Fibroblast of skin of back (primary cell): Measurements from ENCODE around the gene NELL1.
"Not testable (repeated sequence)": the region's sequence is repeated elsewhere in the genome, so short reads cannot be mapped to it uniquely, and the experiment has no call there.

Source experiments
- DNase-seq: peaks from one replicate; pipeline ENCODE4 v3.0.0-alpha.2; 2013

NELL1 gene

DNA sequence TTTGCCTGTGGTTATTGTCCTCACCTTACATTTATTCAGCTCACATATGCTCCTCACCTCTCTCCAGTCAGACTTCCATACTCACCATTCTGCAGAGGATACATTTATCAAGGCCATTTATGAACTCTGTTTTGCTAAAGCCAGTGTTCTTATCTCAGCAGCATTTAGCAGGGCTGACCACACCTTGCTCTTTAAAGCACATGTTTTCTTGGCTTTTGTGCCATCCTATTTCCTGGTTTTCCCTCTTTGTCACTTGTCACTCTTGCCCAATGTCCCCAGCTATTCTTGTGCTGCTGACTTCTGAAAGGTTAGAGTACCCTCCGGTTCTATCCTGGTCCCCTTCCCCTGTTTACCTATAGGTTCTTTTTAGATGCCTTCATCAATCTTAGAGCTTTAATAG is 446.6 kb downstream of the NELL1 start:
- no peak for DNase-seq

DNA sequence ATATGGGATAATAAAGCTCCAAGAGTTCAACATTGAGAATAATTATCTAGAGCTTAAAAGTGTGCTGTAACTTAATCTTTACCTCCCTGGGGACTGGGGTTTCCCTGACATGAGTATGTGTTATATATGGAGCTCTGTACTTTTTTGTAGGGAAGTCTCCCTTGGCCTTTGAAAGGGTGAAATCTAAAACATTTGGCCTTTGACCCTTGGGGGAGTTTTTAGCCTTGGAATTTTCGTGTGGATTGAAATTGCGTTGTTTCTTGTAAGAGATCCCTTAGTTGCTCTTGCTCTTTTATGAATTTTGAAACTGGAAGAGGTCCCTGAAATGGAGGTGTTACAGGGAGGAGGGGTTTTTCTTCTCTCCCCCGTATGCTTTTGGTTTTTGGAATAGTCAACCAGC is 450.0 kb downstream of the NELL1 start:
- DNase-seq = no peak

DNA sequence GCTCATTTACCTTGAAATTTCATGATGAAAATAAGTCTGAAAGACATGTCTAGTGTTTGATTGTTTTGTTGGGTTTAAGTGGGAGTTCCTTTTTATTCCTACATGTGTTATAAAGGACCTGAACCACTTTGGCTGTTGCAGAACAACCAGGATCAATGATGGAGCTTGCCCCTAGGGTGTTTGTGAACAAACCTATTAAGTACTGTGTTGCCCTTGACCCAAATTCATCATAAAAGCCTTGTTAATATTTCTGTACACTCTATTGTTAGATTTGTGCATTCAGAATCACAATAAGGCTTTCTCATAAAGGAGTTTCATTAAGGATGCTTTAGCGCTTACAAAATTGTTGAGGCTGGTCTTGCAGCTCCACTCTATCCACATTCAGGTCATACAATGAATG is 452.6 kb downstream of the NELL1 start:
- DNase-seq = no peak

DNA sequence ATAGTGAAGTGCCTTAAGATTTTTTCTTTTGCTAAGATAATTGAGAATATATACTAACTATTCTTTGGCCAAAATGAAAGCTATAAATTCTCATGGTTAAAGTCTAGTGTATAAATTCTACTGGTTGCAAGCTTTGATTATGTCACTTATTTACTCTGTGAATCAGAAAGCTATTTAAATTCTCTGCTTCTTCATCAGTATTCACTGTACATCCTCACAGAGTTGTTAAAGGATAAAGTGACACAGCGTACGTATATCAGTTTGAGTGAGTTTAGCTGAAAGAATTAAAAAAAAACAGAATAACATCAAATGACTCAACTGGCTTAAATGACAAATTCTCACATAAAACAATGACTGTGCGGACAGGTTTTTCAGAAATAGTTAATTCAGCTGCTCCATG is 453.1 kb downstream of the NELL1 start:
- no peak for DNase-seq

DNA sequence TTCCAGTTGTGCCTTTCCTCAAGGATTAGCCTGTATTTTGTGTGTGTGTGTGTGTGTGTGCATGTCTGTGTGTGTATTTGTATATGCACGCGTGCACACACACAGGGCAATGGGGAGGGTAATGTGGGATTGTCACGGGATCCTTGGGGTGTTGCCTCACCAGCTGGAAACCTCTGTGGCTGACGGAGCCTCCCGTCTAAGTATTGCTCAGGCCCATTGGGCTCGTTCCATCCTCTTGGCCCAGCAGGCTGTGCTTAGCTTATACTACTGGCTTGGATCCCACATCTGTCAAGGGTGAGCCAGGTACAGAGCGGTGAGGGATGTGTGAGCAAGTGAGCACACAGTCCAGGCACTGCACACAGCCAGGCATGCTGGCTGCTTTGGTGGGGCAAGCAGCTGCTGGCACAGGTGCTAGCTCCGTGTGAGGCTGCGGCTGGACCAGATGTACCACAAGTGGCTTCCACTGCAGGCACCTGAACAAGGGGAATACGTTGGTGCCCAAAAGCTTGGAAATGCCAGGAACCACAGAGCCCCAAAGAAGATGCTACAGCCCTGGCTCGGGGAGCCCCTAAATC is 462.8 kb downstream of the NELL1 start:
- DNase-seq = no peak

DNA sequence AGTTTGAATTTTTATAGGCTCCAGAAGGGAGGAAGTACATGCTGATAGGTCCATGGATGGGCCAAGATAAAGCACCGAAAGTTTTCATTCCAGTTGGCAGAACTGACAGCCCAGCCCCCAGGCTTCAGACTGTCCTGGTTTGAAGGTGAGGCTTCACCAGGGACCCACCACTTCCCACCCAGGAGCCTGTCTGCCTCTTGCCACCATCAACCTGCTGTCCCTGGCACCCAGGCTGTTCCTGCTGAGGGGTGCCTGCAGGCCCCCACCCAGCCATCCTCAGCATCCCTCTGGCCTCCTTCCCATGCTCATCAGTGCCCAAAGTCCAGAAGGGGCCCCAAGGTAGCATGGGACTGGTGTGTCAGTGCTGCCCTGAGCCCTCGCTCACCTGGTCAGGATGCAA is 463.9 kb downstream of the NELL1 start:
- no peak for DNase-seq

DNA sequence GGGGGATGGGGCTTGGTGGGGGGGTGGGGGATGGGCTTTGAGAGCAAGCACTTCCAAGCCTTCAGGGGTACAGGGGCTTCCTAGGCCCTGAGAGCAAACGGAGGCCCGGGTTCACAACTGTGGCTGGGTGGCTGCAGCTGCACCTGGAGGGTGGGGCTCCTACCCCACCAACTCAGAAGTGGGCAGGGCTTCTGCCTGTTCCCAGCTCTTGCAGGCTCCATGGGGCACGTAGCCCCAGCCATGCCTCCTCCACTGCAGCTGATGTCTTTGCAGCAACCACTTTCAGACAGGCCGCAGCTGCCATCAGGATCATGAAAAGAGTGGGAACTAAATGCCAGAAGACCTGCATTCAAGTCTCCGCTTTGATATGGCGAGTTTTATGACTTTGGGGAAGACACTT is 464.3 kb downstream of the NELL1 start:
- no peak for DNase-seq

DNA sequence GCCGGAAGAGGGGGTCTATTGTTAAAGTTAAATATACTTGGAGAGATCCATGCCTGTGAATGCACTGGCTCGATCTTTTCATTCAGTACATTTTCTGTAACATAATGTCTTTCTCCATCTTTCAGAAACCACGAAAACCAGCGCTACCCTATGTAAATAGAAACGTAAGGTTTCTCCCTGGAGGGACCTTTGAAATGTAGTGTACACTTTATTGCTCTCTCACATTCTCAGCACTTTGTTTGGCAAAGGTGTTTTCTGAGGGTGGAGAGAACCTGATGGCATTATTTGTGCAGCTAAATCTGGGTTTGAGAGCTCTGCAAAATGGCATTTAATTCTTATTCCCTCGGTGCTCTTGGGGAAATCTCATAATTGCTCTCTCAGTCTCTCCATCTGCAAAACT is 468.4 kb downstream of the NELL1 start:
- DNase-seq = no peak

DNA sequence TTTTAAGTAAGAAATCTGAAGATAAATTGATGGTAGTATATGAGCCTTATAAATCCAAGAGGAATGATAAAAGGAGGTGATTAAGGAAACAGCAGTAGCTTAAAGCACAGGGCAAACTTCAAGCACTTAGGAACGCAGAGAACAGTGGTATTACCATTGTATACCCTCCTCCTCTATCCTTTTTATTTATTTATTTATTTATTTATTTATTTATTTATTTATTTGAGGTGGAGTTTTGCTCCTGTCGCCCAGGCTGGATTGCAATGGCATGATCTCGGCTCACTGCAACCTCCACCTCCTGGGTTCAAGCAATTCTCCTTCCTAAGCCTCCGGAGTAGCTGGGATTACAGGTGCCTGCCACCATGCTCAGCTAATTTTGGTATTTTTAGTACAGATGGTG is 472.2 kb downstream of the NELL1 start:
- not testable (repeated sequence) for DNase-seq

DNA sequence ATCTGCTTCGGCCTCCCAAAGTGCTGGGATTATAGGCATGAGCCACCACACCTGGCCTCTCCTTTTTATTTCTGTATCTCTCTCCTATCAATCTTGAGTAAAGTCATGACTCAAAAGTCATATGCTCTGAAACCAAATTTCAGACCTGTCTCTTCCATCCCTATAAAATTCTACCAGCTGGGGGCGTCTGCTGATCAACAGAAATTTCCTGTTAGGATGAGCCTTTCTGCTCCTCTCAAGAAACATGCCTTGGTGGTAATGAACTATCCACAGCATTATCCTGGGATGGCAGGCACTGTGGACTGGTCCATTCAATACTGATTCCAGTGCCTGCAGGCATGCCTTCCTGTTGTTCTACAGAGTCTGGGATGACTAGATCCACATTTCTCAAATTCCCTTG is 472.6 kb downstream of the NELL1 start:
- DNase-seq = no peak

DNA sequence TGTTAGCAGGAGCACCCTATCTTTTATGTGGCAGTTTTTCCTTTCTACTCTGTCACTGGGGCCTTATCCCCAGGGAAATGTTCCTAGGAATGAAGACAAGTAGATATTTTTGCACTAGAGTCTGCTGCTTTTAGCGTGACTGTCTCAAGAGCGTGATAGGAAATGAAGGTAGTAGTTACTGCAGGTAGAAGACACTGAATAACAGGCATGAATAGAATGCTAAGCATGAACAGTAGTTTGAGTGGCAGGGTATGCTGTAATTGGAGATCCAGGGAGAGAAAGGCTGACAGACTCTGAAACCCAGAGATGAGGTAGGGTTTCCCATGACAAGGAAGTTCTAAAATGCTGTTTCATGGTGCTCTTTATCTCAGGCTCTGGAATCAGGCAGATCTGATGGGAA is 475.1 kb downstream of the NELL1 start:
- no peak for DNase-seq

DNA sequence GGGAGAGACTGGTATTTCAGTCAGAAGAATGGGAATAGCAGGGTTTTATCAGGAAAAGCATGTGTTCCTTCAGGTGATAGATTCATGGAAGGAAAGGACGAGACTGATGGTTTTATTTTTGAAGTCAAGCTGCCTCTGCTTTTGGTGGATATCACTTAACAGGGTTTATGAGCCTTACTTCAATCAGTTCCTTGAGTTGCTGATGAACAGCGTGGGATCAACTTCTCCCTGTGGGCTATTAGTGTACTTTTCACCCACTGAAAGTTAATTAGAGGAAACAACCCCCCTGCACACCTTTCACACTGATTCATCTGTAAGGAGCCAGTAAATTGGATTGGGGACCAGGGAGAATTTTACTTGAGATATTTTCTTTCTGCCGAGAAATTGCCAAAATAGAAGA is 479.0 kb downstream of the NELL1 start:
- no peak for DNase-seq

DNA sequence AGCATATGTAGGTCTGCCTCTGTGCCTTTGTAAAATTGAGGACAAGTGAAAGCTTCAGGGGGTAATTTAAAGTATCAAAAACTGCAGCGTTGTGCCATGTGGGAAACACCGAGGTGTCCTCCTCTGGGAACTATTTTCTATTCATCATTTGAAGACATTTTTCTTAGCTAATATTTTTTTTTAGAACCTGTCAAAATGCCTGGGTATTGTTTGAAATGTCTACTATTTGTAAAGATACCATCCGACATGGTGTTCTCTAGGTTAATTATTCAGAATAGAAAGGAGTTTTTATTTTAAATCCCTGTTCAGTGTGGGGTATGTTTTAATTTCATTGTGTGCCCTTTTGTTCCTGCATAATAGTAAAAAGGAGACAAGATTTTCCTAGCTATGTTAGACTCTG is 490.8 kb downstream of the NELL1 start:
- DNase-seq = no peak

DNA sequence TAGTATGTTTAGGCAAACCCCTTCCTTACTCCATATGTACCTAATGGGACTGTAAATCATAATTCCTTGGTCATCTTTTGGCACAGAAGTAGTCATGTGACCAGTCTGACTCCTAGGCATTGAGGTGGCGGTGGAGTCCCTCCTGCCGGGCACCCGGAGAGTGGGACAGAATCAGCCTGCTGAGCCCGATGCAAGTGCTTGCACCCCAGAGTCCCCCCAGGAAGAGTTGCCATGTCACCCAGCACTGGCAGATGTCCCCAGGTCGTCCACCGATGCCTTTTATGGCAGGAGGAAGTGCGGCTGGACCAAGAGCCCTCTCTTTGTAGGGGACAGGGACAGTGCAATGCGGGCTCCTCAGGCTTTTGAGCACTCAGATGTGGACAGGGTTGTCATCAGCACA is 500.3 kb downstream of the NELL1 start:
- DNase-seq = no peak

DNA sequence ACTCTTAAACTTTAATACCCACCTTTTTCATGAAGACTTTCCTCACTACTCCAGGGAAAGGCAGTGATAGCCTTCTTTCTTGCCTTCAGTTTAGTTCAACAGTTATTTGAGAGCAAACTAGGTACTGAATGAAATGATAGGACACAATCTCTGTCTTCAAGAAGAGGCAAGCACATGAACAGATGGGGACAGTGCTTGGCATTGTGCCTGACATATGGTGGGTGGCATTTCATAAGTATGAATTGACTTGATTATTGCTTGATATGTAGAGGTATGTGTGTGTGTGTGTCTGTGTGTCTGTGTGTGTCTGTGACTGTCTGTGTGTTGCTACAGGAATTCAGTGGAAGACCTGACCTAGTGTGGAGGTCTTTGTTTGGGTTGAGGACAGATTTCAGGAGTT is 504.1 kb downstream of the NELL1 start:
- DNase-seq = no peak

DNA sequence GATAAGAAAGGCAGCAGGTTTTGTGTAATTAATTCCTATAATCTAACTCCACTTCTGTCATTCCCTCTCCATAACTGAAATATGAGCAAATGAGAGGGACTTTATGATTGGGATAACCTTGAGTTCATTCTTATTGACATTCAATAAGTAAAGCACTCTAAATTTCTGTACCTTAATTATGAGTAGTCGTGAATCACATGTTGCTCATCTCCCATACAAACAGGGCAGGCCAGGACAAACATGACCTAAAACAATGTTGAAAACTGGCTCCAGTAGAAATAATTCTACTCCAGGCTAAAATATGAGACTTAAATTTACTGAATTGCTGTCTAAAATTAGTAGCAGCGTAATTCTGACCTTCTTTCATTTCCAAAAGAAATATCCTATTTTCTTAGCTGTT is 505.4 kb downstream of the NELL1 start:
- DNase-seq = no peak

DNA sequence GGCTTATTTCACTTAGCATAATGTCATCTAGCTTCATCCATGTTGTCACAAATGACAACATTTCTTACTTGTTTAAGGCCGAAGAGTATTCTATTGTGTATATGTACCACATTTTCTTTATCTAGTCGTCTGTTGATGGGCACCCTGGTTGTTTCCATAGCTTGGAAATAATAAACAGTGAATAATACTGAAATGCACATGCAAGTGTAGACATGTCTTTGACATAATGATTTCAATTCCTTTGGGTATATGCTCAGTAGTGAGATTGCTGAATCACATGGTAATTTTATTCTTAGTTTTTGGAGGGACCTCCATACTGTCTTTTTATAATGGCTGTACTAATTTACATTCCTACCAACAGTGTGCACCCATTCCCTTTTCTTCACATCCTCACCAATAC is 508.0 kb downstream of the NELL1 start:
- DNase-seq = no peak

DNA sequence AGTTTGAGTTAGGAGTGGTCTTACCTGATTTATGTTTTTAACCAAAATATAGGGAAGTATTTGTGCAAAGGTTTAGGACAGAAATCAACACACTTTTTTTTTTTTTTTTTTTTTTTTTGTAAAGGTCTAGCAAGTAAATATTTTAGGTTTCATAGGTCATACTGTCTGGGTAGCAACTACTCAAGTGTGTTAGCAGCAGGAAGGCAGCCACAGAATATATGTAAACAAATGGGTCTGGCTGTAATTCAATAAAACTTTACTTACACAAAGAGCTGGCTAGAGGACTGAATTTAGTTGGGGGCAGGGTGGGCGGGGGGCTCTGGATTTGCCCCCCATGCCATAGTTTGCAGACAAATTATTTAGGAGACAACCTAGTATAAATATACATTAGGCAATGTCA is 510.4 kb downstream of the NELL1 start:
- DNase-seq = no peak

DNA sequence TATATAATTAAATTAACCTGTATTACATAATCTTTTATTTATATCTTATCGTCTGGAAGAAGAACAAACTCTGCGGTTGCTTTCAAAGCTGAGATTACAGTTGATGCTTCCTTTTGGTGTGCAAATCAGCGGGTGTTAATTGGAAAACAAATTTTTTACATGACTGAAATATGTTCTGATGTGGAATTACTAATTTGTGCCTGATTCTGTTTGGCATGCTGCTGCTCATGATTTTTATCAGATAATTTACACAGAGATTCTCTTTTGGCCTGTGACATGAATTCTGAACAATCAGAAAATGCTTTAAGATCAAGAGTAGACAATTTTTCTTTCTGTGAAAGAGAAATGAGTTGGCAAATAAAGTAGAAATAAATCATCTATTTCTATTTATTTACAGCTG is 510.8 kb downstream of the NELL1 start:
- no peak for DNase-seq

DNA sequence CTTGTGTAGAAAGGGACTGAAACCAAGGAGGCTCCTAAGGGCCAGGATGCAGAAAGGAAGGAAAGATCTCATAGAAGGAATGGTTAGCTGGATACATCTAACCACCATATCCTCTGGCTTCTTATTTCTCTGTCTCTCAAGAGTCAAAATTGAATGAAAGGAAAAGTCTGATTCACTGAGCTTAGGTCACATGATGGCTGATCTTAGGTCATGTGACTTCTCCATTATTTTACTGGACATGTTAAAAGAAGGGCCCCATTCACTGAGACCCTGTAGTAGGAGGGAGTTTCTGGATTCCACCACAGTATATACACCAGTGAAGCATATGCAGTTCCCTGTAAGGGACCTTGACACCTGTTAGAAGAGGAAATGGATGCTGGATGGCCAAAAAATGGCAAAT is 516.6 kb downstream of the NELL1 start:
- DNase-seq = no peak

DNA sequence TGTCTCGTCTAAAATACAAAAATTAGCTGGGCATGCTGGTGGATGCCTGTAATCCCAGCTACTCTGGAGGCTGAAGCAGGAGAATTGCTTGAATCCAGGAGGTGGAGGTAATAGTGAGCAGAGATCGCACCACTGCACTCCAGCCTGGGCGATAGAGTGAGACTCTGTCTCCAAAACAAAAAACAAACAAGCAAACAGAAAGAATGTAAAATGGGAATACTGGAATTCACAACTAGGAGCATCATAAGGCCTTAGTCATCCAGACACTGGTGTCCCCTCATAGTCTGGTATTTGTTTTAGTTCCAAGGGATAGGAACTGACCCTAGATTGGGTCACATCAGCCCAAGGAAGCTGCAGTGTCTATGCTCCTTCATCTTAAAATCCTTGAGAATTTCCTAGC is 520.8 kb downstream of the NELL1 start:
- no peak for DNase-seq

DNA sequence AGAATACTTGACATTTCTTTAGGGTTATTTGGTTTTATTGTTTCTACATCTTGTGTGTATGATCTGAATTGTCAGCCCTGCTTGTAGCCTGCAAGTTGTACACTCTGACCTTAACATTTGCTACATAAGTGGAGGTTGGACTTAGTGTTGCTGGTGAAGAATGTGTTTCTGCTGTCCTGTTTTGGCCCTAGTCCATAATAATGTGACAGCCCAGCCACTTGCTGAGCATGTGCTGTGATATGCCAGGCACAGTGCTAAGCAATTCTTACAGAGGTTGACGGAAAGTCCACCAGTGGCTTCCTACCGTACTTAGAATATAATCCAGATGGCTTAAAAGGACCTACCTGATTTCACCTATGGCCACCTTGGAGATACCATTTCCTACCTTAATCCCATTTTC is 526.6 kb downstream of the NELL1 start:
- DNase-seq = no peak

DNA sequence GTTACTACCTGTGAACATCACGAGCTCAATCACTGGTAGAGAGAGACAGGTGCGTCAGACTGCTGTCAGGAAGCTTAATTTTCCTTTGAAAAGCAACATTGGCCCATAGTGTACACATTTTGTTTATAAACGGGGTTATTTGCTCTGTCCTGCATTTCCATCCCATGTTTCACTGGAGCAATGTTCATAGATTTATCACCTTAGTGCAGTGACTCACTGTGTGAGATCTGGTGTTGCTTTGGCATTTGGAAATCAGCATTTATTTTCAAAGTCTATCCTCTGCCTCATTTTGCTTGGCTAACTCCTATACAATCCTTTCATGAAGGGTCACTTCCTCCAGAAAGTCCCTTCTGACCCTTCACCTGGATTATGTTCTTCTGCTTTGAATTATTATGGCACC is 529.1 kb downstream of the NELL1 start:
- DNase-seq = no peak

DNA sequence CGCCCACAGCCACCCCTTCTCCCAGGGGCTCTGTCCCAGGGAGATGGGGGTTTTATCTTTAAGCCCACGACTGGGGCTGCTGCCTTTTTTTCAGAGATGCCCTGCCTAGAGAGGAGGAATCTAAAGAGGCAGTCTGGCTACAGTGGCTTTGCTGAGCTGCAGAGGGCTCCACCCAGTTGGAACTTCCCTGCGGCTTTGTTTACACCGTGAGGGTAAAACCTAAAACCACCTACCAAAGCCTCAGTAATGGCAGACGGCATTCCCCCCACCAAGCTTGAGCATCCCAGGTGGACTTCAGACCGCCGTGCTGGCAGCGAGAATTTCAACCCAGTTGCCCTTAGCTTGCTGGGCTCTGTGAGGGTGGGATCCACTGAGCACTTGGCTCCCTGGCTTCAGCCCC is 535.8 kb downstream of the NELL1 start:
- DNase-seq = no peak

DNA sequence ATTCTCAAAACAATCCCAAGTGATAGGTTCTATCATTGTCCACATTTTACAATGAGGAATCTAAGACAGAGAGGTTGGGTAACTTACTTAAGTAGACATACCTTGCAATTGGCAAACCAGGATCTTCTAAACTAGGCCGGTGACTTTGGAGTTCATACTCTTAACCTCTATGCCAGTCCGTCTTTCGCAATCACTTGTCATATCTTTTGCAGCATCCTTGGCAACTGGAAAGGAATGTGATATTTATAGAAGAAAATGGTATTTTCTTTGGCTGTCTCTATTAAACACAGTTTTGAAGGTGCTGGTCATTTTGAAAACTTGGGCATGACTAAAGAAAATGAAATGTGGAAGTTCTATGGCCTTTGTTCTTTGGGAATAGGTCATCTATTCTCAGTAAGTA is 556.5 kb downstream of the NELL1 start:
- DNase-seq = no peak

DNA sequence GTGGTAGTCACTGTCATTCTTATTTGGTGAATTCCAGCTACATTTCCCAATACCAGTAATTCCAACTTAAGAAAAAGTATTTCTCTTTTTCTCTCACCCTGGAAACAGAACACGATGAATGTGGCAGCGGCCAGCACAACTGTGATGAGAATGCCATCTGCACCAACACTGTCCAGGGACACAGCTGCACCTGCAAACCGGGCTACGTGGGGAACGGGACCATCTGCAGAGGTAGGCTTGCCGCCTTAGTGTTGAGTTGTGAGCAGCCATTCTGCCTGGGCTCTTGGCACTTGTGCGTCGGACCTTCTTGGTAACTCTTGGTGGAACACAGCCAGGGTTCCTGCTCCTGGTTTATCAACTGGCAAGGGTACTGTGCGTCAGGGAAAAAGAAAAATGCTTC is 559.8 kb downstream of the NELL1 start:
- DNase-seq = no peak
